OCI-LY7 (cell line): Measurements from ENCODE around the gene VAC14.

ENCODE experiments used
- CTCF ChIP-seq: fragments of 200-600 bp; sonication (generic); conservative IDR thresholded peaks from 2 replicates; pipeline ENCODE4 v1.5.1; 2014; ENCODE audit warnings: mild to moderate bottlenecking, antibody characterized with exemption, low read length, moderate library complexity, mixed read lengths
- EZH2phosphoT487 ChIP-seq: fragments of 200-600 bp; sonication (generic); IDR thresholded peaks from 2 replicates; pipeline ENCODE4 v1.6.1; 2018; ENCODE audit warnings: low read depth, borderline replicate concordance, mild to moderate bottlenecking, mixed run types, antibody characterized with exemption, low read length, moderate library complexity, mixed read lengths

GRCh38 chr16:70743791-70744190, 57.2 kb downstream of the VAC14 start:
- TF ChIP-seq CTCF = no peak
- TF ChIP-seq EZH2phosphoT487 = no peak
